ENCODE data around the gene UBR4.

The UBR4 gene

DNA sequence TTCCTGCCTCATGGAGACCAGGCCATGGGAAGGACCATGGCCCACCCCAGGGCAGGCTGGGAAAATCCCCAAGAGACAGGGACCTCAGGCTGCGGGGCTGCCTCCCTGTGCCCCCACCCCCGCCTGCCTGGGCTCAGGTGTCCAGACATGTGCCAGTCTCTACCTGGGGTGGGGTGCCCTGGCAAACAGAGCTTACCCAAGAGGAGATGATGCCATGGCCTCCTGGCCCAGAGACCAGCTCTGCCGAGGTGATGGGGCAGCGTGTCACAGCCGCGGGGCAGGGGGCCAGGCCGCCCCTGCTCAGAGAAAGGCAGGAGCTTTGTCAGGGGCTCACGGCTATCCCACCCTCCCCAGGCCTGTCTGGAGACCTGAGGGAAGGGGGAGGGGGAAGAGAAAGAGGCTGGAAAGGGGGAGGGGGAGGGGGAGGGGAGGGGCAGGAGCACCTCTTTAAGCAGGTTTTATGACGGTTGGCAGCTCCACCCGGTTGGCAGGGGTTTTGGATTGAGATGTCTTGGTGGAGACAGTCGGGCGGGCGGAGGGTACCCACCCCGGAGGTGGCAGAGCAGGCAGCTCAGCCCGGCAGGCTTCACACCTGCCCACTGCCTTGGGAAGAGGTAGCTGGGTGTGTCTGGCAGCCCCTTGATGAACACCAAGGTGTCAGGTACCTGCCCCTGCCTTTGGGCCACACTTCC is 152.1 kb downstream of the UBR4 start:
- TF ChIP-seq CEBPB (IDR thresholded peaks at IDR 0.05) (no peak), ZBTB7A (IDR thresholded peaks at IDR 0.05; ENCODE audit: low read depth) (no peak), NFIC (IDR thresholded peaks at IDR 0.05) (no peak)

- TF ChIP-seq TEAD4 (IDR thresholded peaks at IDR 0.05) (no peak), NFIC (IDR thresholded peaks at IDR 0.05) (no peak), REST (IDR thresholded peaks at IDR 0.05; ENCODE audit: low read depth) (no peak), FOXM1 (IDR thresholded peaks at IDR 0.05; ENCODE audit: borderline replicate concordance, low read depth) (no peak), RAD21 (IDR thresholded peaks at IDR 0.05; ENCODE audit: low read depth) (no peak), TCF12 (IDR thresholded peaks at IDR 0.05; ENCODE audit: low read depth) (no peak), EGR1 (IDR thresholded peaks at IDR 0.05) (no peak), CREB1 (IDR thresholded peaks at IDR 0.05; ENCODE audit: low read depth) (no peak), EP300 (IDR thresholded peaks at IDR 0.05; ENCODE audit: borderline replicate concordance) (no peak), USF1 (IDR thresholded peaks at IDR 0.05) (no peak), CEBPB (IDR thresholded peaks at IDR 0.05) (no peak), YY1 (IDR thresholded peaks at IDR 0.05; ENCODE audit: low read depth) (no peak), ZBTB7A (IDR thresholded peaks at IDR 0.05; ENCODE audit: low read depth) (no peak), TAF1 (IDR thresholded peaks at IDR 0.05; ENCODE audit: low read depth) (no peak)
- TF ChIP-seq, protein P1, sequence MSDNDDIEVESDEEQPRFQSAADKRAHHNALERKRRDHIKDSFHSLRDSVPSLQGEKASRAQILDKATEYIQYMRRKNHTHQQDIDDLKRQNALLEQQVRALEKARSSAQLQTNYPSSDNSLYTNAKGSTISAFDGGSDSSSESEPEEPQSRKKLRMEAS (IDR thresholded peaks at IDR 0.05): no peak
Measured at GRCh38 chr1:19057182-19057779, 152.8 kb downstream of the UBR4 start.

GRCh38 chr1:19055701-19056100 is 154.4 kb downstream of the UBR4 start:
- TF ChIP-seq, protein P1 (IDR thresholded peaks at IDR 0.05): no peak
- no peak for TF ChIP-seq RAD21 (IDR thresholded peaks at IDR 0.05; ENCODE audit: low read depth)
- no peak for TF ChIP-seq EGR1 (IDR thresholded peaks at IDR 0.05)
- TF ChIP-seq EP300 (IDR thresholded peaks at IDR 0.05; ENCODE audit: borderline replicate concordance): no peak
- no peak for TF ChIP-seq TEAD4 (IDR thresholded peaks at IDR 0.05)
- TF ChIP-seq CEBPB (IDR thresholded peaks at IDR 0.05): no peak
- no peak for TF ChIP-seq FOXM1 (IDR thresholded peaks at IDR 0.05; ENCODE audit: borderline replicate concordance, low read depth)
- TF ChIP-seq CREB1 (IDR thresholded peaks at IDR 0.05; ENCODE audit: low read depth): no peak
- TF ChIP-seq ZBTB7A (IDR thresholded peaks at IDR 0.05; ENCODE audit: low read depth): no peak
- TF ChIP-seq NFIC (IDR thresholded peaks at IDR 0.05): no peak
- no peak for TF ChIP-seq TAF1 (IDR thresholded peaks at IDR 0.05; ENCODE audit: low read depth)
- no peak for TF ChIP-seq YY1 (IDR thresholded peaks at IDR 0.05; ENCODE audit: low read depth)
- no peak for TF ChIP-seq USF1 (IDR thresholded peaks at IDR 0.05)
- TF ChIP-seq REST (IDR thresholded peaks at IDR 0.05; ENCODE audit: low read depth): no peak
- TF ChIP-seq TCF12 (IDR thresholded peaks at IDR 0.05; ENCODE audit: low read depth): no peak

- TF ChIP-seq, protein P1 (IDR thresholded peaks at IDR 0.05): no peak
- TF ChIP-seq EGR1 (IDR thresholded peaks at IDR 0.05) (no peak), YY1 (IDR thresholded peaks at IDR 0.05; ENCODE audit: low read depth) (no peak), CEBPB (IDR thresholded peaks at IDR 0.05) (no peak), TCF12 (IDR thresholded peaks at IDR 0.05; ENCODE audit: low read depth) (no peak), NFIC (IDR thresholded peaks at IDR 0.05) (no peak), FOXM1 (IDR thresholded peaks at IDR 0.05; ENCODE audit: borderline replicate concordance, low read depth) (no peak), EP300 (IDR thresholded peaks at IDR 0.05; ENCODE audit: borderline replicate concordance) (no peak), ZBTB7A (IDR thresholded peaks at IDR 0.05; ENCODE audit: low read depth) (no peak), TAF1 (IDR thresholded peaks at IDR 0.05; ENCODE audit: low read depth) (no peak), RAD21 (IDR thresholded peaks at IDR 0.05; ENCODE audit: low read depth) (no peak), USF1 (IDR thresholded peaks at IDR 0.05) (no peak), CREB1 (IDR thresholded peaks at IDR 0.05; ENCODE audit: low read depth) (no peak), TEAD4 (IDR thresholded peaks at IDR 0.05) (no peak), REST (IDR thresholded peaks at IDR 0.05; ENCODE audit: low read depth) (no peak)
Measured at GRCh38 chr1:19055001-19055400, 155.1 kb downstream of the UBR4 start.
